ENCODE data around the gene DPH1.

The DPH1 gene

GRCh38 chr17:2051933-2052559 is 22.1 kb downstream of the DPH1 start:
- DNase-seq (ENCODE audit: extremely low read depth, low read depth), result no peak
- TF ChIP-seq CTCF (IDR thresholded peaks at IDR 0.05; ENCODE audit: low read depth, low read length), result no peak

GRCh38 chr17:2053380-2054261 is 23.7 kb downstream of the DPH1 start:
- DNase-seq (ENCODE audit: extremely low read depth, low read depth), result no peak

GRCh38 chr17:2054262-2054511 is 24.2 kb downstream of the DPH1 start:
- DNase-seq (ENCODE audit: extremely low read depth, low read depth), result no peak
- no peak; the same call in 1 of the 2 replicates for TF ChIP-seq CTCF (IDR thresholded peaks at IDR 0.05; ENCODE audit: low read depth, low read length)

More at GRCh38 chr17:2053380-2054261, 23.7 kb downstream of the DPH1 start:
- peak; percentile 66 for TF ChIP-seq CTCF (IDR thresholded peaks at IDR 0.05; ENCODE audit: low read depth, low read length)

GRCh38 chr17:2054512-2055291 is 24.7 kb downstream of the DPH1 start, which contains the start of gene HIC1:
Gene HIC1 (plus strand): TSS chr17:2055103. CDS start chr17:2056691, 1,588 bp downstream.
- DNase-seq (ENCODE audit: extremely low read depth, low read depth), result no peak
- peak; percentile 48 for TF ChIP-seq CTCF (IDR thresholded peaks at IDR 0.05; ENCODE audit: low read depth, low read length)

GRCh38 chr17:2055292-2056205 is 25.6 kb downstream of the DPH1 start:
- no peak for TF ChIP-seq CTCF (IDR thresholded peaks at IDR 0.05; ENCODE audit: low read depth, low read length)
- DNase-seq (ENCODE audit: extremely low read depth, low read depth), result no peak

GRCh38 chr17:2056206-2057174 is 26.5 kb downstream of the DPH1 start:
- no peak for TF ChIP-seq CTCF (IDR thresholded peaks at IDR 0.05; ENCODE audit: low read depth, low read length)
- no peak for DNase-seq (ENCODE audit: extremely low read depth, low read depth)

Data from AG09319 (cell line).